Caco-2 (cell line): ENCODE results near the gene RASEF. TPM values are rescaled to one million over a fixed set of nuclear protein-coding genes. Genes with fewer than 3 reads are reported as not detected.
"Not testable (repeated sequence)": the region's sequence is repeated elsewhere in the genome, so short reads cannot be mapped to it uniquely, and the experiment has no call there.

Experiments
- BruUV-seq: library from RNA; stranded (reverse); fragments of 400-500 nt; replicated peaks from 2 replicates; lab custom pipeline; 2021; lab: Mats Ljungman, UMichigan
- CTCF ChIA-PET: fragments of 300-600 bp; sonication (Branson Sonifier 250); formaldehyde crosslinking; loops from one replicate; lab custom pipeline; 2022; ENCODE audit warnings: antibody characterized with exemption; lab: Charles Lee
- POLR2A ChIA-PET: fragments of 300-600 bp; sonication (Branson Sonifier 250); formaldehyde crosslinking; loops from one replicate; lab custom pipeline; 2022; ENCODE audit warnings: antibody characterized with exemption; lab: Charles Lee
- DNase-seq, 2 experiments: peaks; one replicate each; pipeline versions ENCODE4 v3.0.0 to v3.0.0-alpha.2; 2020 to 2022
- H3K27me3 ChIP-seq: replicated peaks from 2 replicates; pipeline ENCODE4 v1.6.0; 2011; ENCODE audit warnings: low read length; ENCODE audit not compliant: control insufficient read depth, insufficient read depth
- H3K36me3 ChIP-seq: 2 replicates; pipeline ENCODE4 v1.5.1; 2011; ENCODE audit warnings: low read length; ENCODE audit not compliant: control insufficient read depth, insufficient read depth
- H3K4me1 ChIP-seq: fragments of 250-450 bp; sonication (Bioruptor Pico); 2 replicates; pipeline ENCODE4 v1.5.1; 2020; ENCODE audit warnings: mild to moderate bottlenecking
- H3K4me3 ChIP-seq: 2 replicates; pipeline ENCODE4 v1.5.1; 2011; ENCODE audit warnings: low read depth, mild to moderate bottlenecking, control low read depth, low read length
- H3K9me3 ChIP-seq: fragments of 250-450 bp; sonication (Bioruptor Pico); 2 replicates; pipeline ENCODE4 v1.5.1; 2020; ENCODE audit warnings: mild to moderate bottlenecking, moderate library complexity
- H3K27ac Mint-ChIP-seq: one replicate; pipeline ENCODE4 v1.8.0; 2022; ENCODE audit warnings: mixed read lengths; ENCODE audit not compliant: unreplicated experiment
- H3K27me3 Mint-ChIP-seq: one replicate; pipeline ENCODE4 v1.8.0; 2022; ENCODE audit warnings: mixed read lengths; ENCODE audit not compliant: insufficient read depth, unreplicated experiment
- H3K36me3 Mint-ChIP-seq: one replicate; pipeline ENCODE4 v1.8.0; 2022; ENCODE audit warnings: mild to moderate bottlenecking, mixed read lengths; ENCODE audit not compliant: insufficient read depth, unreplicated experiment
- H3K4me1 Mint-ChIP-seq: one replicate; pipeline ENCODE4 v1.8.0; 2022; ENCODE audit warnings: low read depth, mixed read lengths; ENCODE audit not compliant: unreplicated experiment
- H3K4me3 Mint-ChIP-seq: one replicate; pipeline ENCODE4 v1.8.0; 2022; ENCODE audit warnings: mild to moderate bottlenecking, moderate library complexity, mixed read lengths; ENCODE audit not compliant: unreplicated experiment
- H3K9me3 Mint-ChIP-seq: one replicate; pipeline ENCODE4 v1.8.0; 2022; ENCODE audit warnings: mixed read lengths; ENCODE audit not compliant: unreplicated experiment
- CTCF ChIP-seq, 2 experiments: fragments of 200-600 bp in 1 of 2; IDR thresholded peaks; 1 replicate in 1 of 2; 2 replicates in 1 of 2; pipeline versions ENCODE4 v1.5.1 to v1.8.0; 2011 to 2022; ENCODE audit warnings: antibody characterized with exemption in 1 of 2, control low read depth in 1 of 2, inconsistent platforms in 1 of 2, low read depth in 1 of 2, low read length in 1 of 2, mild to moderate bottlenecking in 1 of 2, moderate library complexity in 1 of 2; ENCODE audit not compliant: insufficient read depth in 1 of 2, severe bottlenecking in 1 of 2, unreplicated experiment in 1 of 2
- intact Hi-C: fragments of 100-400 bp; cut with micrococcal nuclease; formaldehyde crosslinking; loops from one replicate; pipeline ENCODE4 v1.10.0; 2022; ENCODE audit not compliant: unreplicated experiment
- total RNA-seq: library from RNA; stranded (reverse); gene quantifications from 2 replicates; pipeline ENCODE4 v1.2.3, GENCODE V29; 2022

RASEF gene
- total RNA-seq, 1 experiment from 2014 or later, result 0.32 TPM

DNA sequence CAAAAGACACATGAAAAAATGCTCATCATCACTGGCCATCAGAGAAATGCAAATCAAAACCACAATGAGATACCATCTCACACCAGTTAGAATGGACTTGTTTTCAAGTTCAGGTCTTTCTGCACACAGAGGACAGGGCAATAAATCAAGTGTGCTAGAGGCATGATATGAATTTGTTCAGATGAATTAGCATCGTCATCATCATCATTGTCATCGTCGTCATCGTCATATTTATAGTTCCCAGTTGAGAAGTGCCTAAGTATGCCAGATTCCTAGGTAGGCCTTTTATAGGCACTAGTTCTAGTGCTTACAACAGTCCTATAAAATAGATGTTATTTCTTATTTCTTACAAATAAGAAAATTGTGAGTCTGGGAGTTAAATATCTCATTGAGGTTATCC lies 34.7 kb upstream of the RASEF start:
- intact Hi-C loops, result no loop called here
- Mint-ChIP-seq H3K27ac (no peak overlapping the region), H3K27me3 (no peaks in the 10 kb centered on the region), H3K9me3 (no peaks in the 10 kb centered on the region), H3K4me1 (no peaks in the 10 kb centered on the region), H3K4me3 (no peak overlapping the region), H3K36me3 (no peaks in the 10 kb centered on the region)
- DNase-seq, result no peak
- ChIA-PET CTCF (no interaction called here), POLR2A (no interaction called here)
- TF ChIP-seq CTCF (IDR thresholded peaks at IDR 0.05; ENCODE audit: insufficient read depth in 1 of 2, low read depth in 1 of 2, low read length in 1 of 2, severe bottlenecking in 1 of 2, unreplicated experiment in 1 of 2), result no peak
- Histone ChIP-seq H3K9me3 (no peaks in the 10 kb centered on the region), H3K4me1 (no peaks in the 10 kb centered on the region), H3K4me3 (no peak overlapping the region), H3K27me3 (no peaks in the 10 kb centered on the region), H3K36me3 (no peaks in the 10 kb centered on the region)
- no TSS peak for BruUV-seq

GRCh38 chr9:83093311-83093710 lies 30.4 kb upstream of the RASEF start:
- H3K4me3 ChIP-seq, CTCF ChIA-PET, H3K9me3 ChIP-seq, H3K4me1 Mint-ChIP-seq, DNase-seq, H3K4me3 Mint-ChIP-seq, H3K9me3 Mint-ChIP-seq, H3K27me3 Mint-ChIP-seq, intact Hi-C loops, H3K36me3 Mint-ChIP-seq, H3K27ac Mint-ChIP-seq, H3K4me1 ChIP-seq, POLR2A ChIA-PET, H3K36me3 ChIP-seq, H3K27me3 ChIP-seq, BruUV-seq: not testable (repeated sequence)

GRCh38 chr9:83081846-83082245 lies 18.9 kb upstream of the RASEF start:
- no peak overlapping the region for H3K4me3 Mint-ChIP-seq
- TF ChIP-seq CTCF (IDR thresholded peaks at IDR 0.05; ENCODE audit: insufficient read depth in 1 of 2, low read depth in 1 of 2, low read length in 1 of 2, severe bottlenecking in 1 of 2, unreplicated experiment in 1 of 2), result no peak
- no TSS peak for BruUV-seq
- H3K36me3 ChIP-seq, result no peaks in the 10 kb centered on the region
- H3K4me1 ChIP-seq, result no peaks in the 10 kb centered on the region
- H3K36me3 Mint-ChIP-seq, result no peaks in the 10 kb centered on the region
- no peak for DNase-seq
- H3K27me3 ChIP-seq, result no peaks in the 10 kb centered on the region
- intact Hi-C loops, result loop anchor here (2.0 kb wide), 1 partner anchor 19 kb away; no protein-coding TSS in a partner anchor
- H3K27ac Mint-ChIP-seq, result no peak overlapping the region
- no peaks in the 10 kb centered on the region for H3K9me3 Mint-ChIP-seq
- H3K4me3 ChIP-seq, result no peak overlapping the region
- H3K4me1 Mint-ChIP-seq, result no peaks in the 10 kb centered on the region
- ChIA-PET CTCF (no interaction called here), POLR2A (no interaction called here)
- no peaks in the 10 kb centered on the region for H3K27me3 Mint-ChIP-seq
- H3K9me3 ChIP-seq, result no peaks in the 10 kb centered on the region

DNA sequence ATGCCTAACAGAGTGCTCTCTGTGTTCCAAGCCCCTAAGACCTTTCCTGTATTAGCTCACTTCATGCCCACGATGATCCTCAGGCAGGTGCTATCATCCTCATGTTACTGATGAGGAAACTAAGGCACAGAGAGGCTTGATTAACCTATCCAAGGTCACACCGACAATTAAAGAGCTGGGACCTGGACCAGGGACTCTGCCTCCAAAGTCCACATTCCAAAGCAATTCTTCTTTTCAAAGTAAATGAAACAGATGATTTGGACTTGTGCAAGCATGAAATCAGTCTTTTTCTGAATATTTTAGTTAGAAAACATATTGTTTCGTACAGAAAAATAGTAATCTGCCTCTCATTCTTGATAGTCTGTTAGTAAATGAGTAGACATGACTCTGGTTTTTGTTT lies 18.1 kb upstream of the RASEF start:
- Mint-ChIP-seq H3K4me1 (no peaks in the 10 kb centered on the region), H3K4me3 (no peak overlapping the region), H3K27me3 (no peaks in the 10 kb centered on the region), H3K27ac (no peak overlapping the region), H3K9me3 (no peaks in the 10 kb centered on the region), H3K36me3 (no peaks in the 10 kb centered on the region)
- no TSS peak for BruUV-seq
- H3K36me3 ChIP-seq, result no peaks in the 10 kb centered on the region
- no peaks in the 10 kb centered on the region for H3K27me3 ChIP-seq
- DNase-seq, result no peak
- no peaks in the 10 kb centered on the region for H3K9me3 ChIP-seq
- ChIA-PET POLR2A (no interaction called here), CTCF (no interaction called here)
- no peaks in the 10 kb centered on the region for H3K4me1 ChIP-seq
- no peak for TF ChIP-seq CTCF (IDR thresholded peaks at IDR 0.05; ENCODE audit: insufficient read depth in 1 of 2, low read depth in 1 of 2, low read length in 1 of 2, severe bottlenecking in 1 of 2, unreplicated experiment in 1 of 2)
- H3K4me3 ChIP-seq, result no peak overlapping the region
- intact Hi-C loops, result loop anchor here (2.0 kb wide), 1 partner anchor 20 kb away; no protein-coding TSS in a partner anchor

DNA sequence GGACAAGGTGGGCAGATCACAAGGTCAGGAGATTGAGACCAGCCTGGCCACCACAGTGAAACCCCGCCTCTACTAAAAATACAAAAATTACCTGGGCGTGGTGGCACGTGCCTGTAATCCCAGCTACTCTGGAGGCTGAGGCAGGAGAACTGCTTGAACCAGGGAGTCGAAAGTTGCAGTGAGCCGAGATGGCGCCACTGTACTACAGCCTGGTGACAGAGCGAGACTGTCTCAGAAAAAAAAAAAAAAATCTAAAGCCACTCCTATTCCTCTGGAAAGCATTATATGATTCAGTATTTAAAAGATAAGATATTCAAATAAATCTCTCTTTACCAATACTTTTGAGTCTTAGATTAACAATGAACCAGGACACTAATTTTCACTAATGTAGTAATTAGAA lies 13.0 kb upstream of the RASEF start:
- BruUV-seq, H3K9me3 Mint-ChIP-seq, intact Hi-C loops, CTCF ChIA-PET, H3K9me3 ChIP-seq, POLR2A ChIA-PET, H3K4me1 Mint-ChIP-seq, H3K36me3 ChIP-seq, H3K4me3 Mint-ChIP-seq, H3K27ac Mint-ChIP-seq, H3K36me3 Mint-ChIP-seq, H3K27me3 ChIP-seq, H3K27me3 Mint-ChIP-seq, DNase-seq, H3K4me3 ChIP-seq, H3K4me1 ChIP-seq: not testable (repeated sequence)
